Endothelial cell of umbilical vein (primary cell): Measurements from ENCODE around the gene PDE4B.
A peak's percentile ranks its signal among the peaks of the same experiment; 100 is the strongest.

Experiments used
- EZH2 ChIP-seq: IDR thresholded peaks from 2 replicates; pipeline ENCODE4 v1.6.1; 2012; ENCODE audit warnings: borderline replicate concordance, low read depth, mild to moderate bottlenecking, moderate library complexity, low read length, inconsistent platforms; ENCODE audit not compliant: severe bottlenecking
- FOS ChIP-seq: IDR thresholded peaks from 2 replicates; pipeline ENCODE4 v1.6.1; 2011; ENCODE audit warnings: mild to moderate bottlenecking, low read length, moderate library complexity, borderline replicate concordance; ENCODE audit not compliant: insufficient read depth
- JUN ChIP-seq: IDR thresholded peaks from 2 replicates; pipeline ENCODE4 v1.6.1; 2011; ENCODE audit warnings: borderline replicate concordance, low read depth; ENCODE audit not compliant: insufficient read length, insufficient read depth
- MYC ChIP-seq: IDR thresholded peaks from one replicate; pipeline ENCODE4 v1.6.1; 2011; ENCODE audit warnings: mild to moderate bottlenecking, low read depth, low read length
- POLR2A ChIP-seq: IDR thresholded peaks from 2 replicates; pipeline ENCODE4 v1.6.1; 2012; ENCODE audit warnings: low read depth, mild to moderate bottlenecking, control low read depth, low read length
- POLR2AphosphoS5 ChIP-seq: IDR thresholded peaks from 2 replicates; pipeline ENCODE4 v1.6.1; 2012; ENCODE audit warnings: low read depth, mild to moderate bottlenecking, control low read depth, low read length, moderate library complexity; ENCODE audit not compliant: insufficient read depth
- TF ChIP-seq, protein P1 (sequence below), 2 donors: IDR thresholded peaks; 1 replicate in 1 of 2; 2 replicates in 1 of 2; pipeline ENCODE4 v1.5.1; 2011; ENCODE audit warnings: low read length in 2 of 2, mild to moderate bottlenecking in 2 of 2, moderate library complexity in 2 of 2, control low read depth in 1 of 2, inconsistent platforms in 1 of 2, low read depth in 1 of 2; ENCODE audit not compliant: insufficient read depth in 1 of 2; ENCODE audit errors: extremely low read depth in 1 of 2
- TF ChIP-seq, protein P2 (sequence below): IDR thresholded peaks from 2 replicates; pipeline ENCODE4 v1.6.1; 2011; ENCODE audit not compliant: insufficient read depth, insufficient read length

DNA sequence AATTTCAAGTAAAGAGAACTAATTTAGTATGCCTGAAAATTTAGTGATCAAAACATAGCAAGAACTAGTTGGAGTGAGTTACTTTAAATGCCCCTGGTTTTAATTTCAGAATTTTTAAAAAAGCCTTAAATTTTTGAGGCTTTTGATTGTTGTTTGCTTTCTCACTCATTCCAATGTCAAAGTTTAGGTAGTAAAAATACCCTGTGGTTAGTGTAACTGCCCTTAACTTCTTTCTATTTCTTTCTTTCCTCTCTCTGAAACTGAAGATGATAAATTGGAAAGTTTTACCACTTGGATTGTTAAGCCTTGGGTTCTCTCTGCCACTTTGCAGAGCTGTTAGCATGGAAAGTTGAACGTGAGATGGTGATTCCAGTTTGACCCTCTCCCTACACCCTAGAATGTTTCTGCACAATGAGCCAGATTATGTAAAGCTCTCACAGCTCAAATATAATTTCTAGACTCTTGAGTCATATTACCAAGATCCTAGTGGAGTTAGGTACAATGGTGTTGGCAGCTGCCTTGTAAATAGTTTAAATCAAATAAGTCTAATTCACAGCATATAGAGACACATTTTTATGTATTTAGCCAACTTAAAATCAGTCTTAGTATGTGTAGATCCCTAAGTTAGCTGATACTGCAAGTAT is 548.9 kb downstream of the PDE4B start:
- TF ChIP-seq, protein P1, sequence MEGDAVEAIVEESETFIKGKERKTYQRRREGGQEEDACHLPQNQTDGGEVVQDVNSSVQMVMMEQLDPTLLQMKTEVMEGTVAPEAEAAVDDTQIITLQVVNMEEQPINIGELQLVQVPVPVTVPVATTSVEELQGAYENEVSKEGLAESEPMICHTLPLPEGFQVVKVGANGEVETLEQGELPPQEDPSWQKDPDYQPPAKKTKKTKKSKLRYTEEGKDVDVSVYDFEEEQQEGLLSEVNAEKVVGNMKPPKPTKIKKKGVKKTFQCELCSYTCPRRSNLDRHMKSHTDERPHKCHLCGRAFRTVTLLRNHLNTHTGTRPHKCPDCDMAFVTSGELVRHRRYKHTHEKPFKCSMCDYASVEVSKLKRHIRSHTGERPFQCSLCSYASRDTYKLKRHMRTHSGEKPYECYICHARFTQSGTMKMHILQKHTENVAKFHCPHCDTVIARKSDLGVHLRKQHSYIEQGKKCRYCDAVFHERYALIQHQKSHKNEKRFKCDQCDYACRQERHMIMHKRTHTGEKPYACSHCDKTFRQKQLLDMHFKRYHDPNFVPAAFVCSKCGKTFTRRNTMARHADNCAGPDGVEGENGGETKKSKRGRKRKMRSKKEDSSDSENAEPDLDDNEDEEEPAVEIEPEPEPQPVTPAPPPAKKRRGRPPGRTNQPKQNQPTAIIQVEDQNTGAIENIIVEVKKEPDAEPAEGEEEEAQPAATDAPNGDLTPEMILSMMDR (IDR thresholded peaks at IDR 0.05; ENCODE audit: extremely low read depth in 1 of 2, insufficient read depth in 1 of 2, low read depth in 1 of 2, low read length in 2 of 2): no peak
- no peak for TF ChIP-seq POLR2AphosphoS5
- TF ChIP-seq, protein P2, sequence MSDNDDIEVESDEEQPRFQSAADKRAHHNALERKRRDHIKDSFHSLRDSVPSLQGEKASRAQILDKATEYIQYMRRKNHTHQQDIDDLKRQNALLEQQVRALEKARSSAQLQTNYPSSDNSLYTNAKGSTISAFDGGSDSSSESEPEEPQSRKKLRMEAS: no peak
- peak; percentile 27 for TF ChIP-seq POLR2A
- TF ChIP-seq EZH2: no peak
- TF ChIP-seq MYC: no peak
- no peak for TF ChIP-seq JUN
- TF ChIP-seq FOS: no peak
